Pons (tissue), 1 donor: Measurements from ENCODE around the gene RNF112.
A peak's percentile ranks its signal among the peaks of the same experiment; 100 is the strongest.
"Not testable (repeated sequence)": the region's sequence is repeated elsewhere in the genome, so short reads cannot be mapped to it uniquely, and the experiment has no call there.

Experiments used
- DNase-seq: peaks from one replicate; pipeline ENCODE4 v3.0.0-alpha.2; 2016; ENCODE audit warnings: low spot score

Gene RNF112

GRCh38 chr17:19414396-19415280 is 3.6 kb downstream of the RNF112 start:
- DNase-seq = no peak

GRCh38 chr17:19415311-19415710 is 4.3 kb downstream of the RNF112 start:
- no peak for DNase-seq

GRCh38 chr17:19415806-19416775 is 5.1 kb downstream of the RNF112 start:
- no peak for DNase-seq

GRCh38 chr17:19417611-19418010 is 6.6 kb downstream of the RNF112 start:
- DNase-seq = no peak

GRCh38 chr17:19418251-19418992 is 7.4 kb downstream of the RNF112 start:
- DNase-seq = peak; percentile 6

GRCh38 chr17:19421219-19421618 is 10.2 kb downstream of the RNF112 start:
- no peak for DNase-seq

GRCh38 chr17:19421926-19422325 is 10.9 kb downstream of the RNF112 start:
- DNase-seq = no peak

GRCh38 chr17:19424934-19425868 is 14.2 kb downstream of the RNF112 start:
- DNase-seq = no peak

- no peak for DNase-seq
Measured at GRCh38 chr17:19426631-19427030, 15.6 kb downstream of the RNF112 start.

- DNase-seq = no peak
Measured at GRCh38 chr17:19431691-19432090, 20.7 kb downstream of the RNF112 start.

GRCh38 chr17:19433255-19433654 is 22.2 kb downstream of the RNF112 start:
- no peak for DNase-seq

GRCh38 chr17:19433727-19434340 is 22.8 kb downstream of the RNF112 start:
- DNase-seq = no peak

- DNase-seq = no peak
Measured at GRCh38 chr17:19440421-19440820, 29.4 kb downstream of the RNF112 start.

- DNase-seq = not testable (repeated sequence)
Measured at GRCh38 chr17:19441288-19441687, 30.3 kb downstream of the RNF112 start.

- no peak for DNase-seq
Measured at GRCh38 chr17:19442731-19443130, 31.7 kb downstream of the RNF112 start.

- DNase-seq = no peak
Measured at GRCh38 chr17:19443148-19443547, 32.1 kb downstream of the RNF112 start.

- DNase-seq = no peak
Measured at GRCh38 chr17:19445105-19445504, 34.1 kb downstream of the RNF112 start.

GRCh38 chr17:19446577-19446976 is 35.5 kb downstream of the RNF112 start:
- DNase-seq = not testable (repeated sequence)

- DNase-seq = peak; percentile 94
Measured at GRCh38 chr17:19447085-19447583, 36.1 kb downstream of the RNF112 start.
